ENCODE data around the gene CDKN2B-AS1.

DNA sequence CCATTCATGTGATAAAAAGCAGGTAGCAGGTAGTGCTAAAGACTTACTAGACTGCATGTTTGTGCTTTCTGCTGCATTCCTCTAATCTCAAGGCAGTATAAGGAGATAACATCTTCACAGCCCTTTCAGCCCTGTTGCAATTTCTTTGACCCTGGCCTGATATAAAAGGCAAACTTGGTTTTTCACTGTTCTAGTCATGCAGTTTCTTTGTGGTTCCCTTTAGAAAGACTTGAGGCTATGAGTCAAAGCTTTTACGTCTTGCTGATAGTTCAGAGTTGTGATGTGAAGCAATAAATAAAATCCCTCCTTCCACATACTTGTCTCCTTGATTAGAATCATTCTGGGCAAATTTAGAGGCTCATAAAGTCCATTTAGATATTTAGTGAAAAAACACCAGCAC lies 103.1 kb downstream of the CDKN2B-AS1 start:
- TF ChIP-seq POLR2AphosphoS5 (IDR thresholded peaks at IDR 0.05) (no peak), POLR2A (IDR thresholded peaks at IDR 0.05) (no peak), EP300 (IDR thresholded peaks at IDR 0.05) (no peak)
- TF ChIP-seq, protein P1, sequence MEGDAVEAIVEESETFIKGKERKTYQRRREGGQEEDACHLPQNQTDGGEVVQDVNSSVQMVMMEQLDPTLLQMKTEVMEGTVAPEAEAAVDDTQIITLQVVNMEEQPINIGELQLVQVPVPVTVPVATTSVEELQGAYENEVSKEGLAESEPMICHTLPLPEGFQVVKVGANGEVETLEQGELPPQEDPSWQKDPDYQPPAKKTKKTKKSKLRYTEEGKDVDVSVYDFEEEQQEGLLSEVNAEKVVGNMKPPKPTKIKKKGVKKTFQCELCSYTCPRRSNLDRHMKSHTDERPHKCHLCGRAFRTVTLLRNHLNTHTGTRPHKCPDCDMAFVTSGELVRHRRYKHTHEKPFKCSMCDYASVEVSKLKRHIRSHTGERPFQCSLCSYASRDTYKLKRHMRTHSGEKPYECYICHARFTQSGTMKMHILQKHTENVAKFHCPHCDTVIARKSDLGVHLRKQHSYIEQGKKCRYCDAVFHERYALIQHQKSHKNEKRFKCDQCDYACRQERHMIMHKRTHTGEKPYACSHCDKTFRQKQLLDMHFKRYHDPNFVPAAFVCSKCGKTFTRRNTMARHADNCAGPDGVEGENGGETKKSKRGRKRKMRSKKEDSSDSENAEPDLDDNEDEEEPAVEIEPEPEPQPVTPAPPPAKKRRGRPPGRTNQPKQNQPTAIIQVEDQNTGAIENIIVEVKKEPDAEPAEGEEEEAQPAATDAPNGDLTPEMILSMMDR (IDR thresholded peaks at IDR 0.05), result no peak
